GM12878 (cell line): ENCODE results near the gene SECTM1. TPM values are rescaled to one million over a fixed set of nuclear protein-coding genes. Genes with fewer than 3 reads are reported as not detected.

Experiments
- ATAC-seq: fragments of 200-7000 bp; cut with Tn5 transposase; 3 replicates; pipeline ENCODE4 v1.9.1; 2020; ENCODE audit warnings: mild to moderate bottlenecking, moderate library complexity
- BruUV-seq: library from RNA; stranded (reverse); fragments of 400-500 nt; replicated peaks from 2 replicates; lab custom pipeline; 2021; lab: Mats Ljungman, UMichigan
- CTCF ChIA-PET: fragments of 300-600 bp; sonication (Branson Sonifier 250); formaldehyde crosslinking; extraction: SDS; loops from one replicate; lab custom pipeline; 2021; ENCODE audit warnings: inconsistent platforms; lab: Yijun Ruan, JAX
- POLR2A ChIA-PET: fragments of 350-600 bp; formaldehyde crosslinking; extraction: SDS; loops from one replicate; lab custom pipeline; 2021; ENCODE audit warnings: inconsistent platforms; lab: Charles Lee
- RAD21 ChIA-PET: fragments of 300-600 bp; sonication (Branson Sonifier 250); formaldehyde crosslinking; loops from one replicate; lab custom pipeline; 2023; ENCODE audit warnings: antibody characterized with exemption; ENCODE audit not compliant: unreplicated experiment; lab: Charles Lee
- SMC1A ChIA-PET: fragments of 300-600 bp; sonication (Branson Sonifier 250); formaldehyde crosslinking; loops from one replicate; lab custom pipeline; 2023; ENCODE audit not compliant: unreplicated experiment, uncharacterized antibody; lab: Charles Lee
- DNase-seq: peaks from one replicate; pipeline ENCODE4 v3.0.0-alpha.2; 2011; ENCODE audit warnings: low read depth, low spot score
- FAIRE-seq: peaks from 3 replicates; lab custom pipeline; 2011; peaks lifted over from hg19 to GRCh38; lab: Jason Lieb, UNC
- H2AFZ ChIP-seq: 2 replicates; pipeline ENCODE4 v1.6.0; 2011; ENCODE audit warnings: low read depth, low read length, control low read depth; ENCODE audit not compliant: control insufficient read depth
- H3K27ac ChIP-seq: 2 replicates; pipeline ENCODE4 v1.5.1; 2011; ENCODE audit warnings: control low read depth; ENCODE audit not compliant: control insufficient read depth, insufficient read depth
- H3K27me3 ChIP-seq, 2 experiments: replicated peaks in 1 of 2; 2 replicates each; pipeline versions ENCODE4 v1.6.0 to v1.6.1; 2011; ENCODE audit warnings: low read length in 1 of 2; ENCODE audit not compliant: control insufficient read depth in 2 of 2, insufficient read depth in 2 of 2
- H3K36me3 ChIP-seq, 2 experiments: 2 replicates each; pipeline ENCODE4 v1.5.1; 2011; ENCODE audit warnings: low read length in 1 of 2; ENCODE audit not compliant: control insufficient read depth in 2 of 2, insufficient read depth in 2 of 2
- H3K4me1 ChIP-seq: 2 replicates; pipeline ENCODE4 v1.6.1; 2011; ENCODE audit warnings: mild to moderate bottlenecking, low read length, moderate library complexity, mixed read lengths; ENCODE audit not compliant: control insufficient read depth, insufficient read depth
- H3K4me2 ChIP-seq: 2 replicates; pipeline ENCODE4 v1.6.0; 2011; ENCODE audit warnings: control low read depth; ENCODE audit not compliant: control insufficient read depth, insufficient read depth
- H3K4me3 ChIP-seq: fragments of 200-600 bp; sonication (generic); 2 replicates; pipeline ENCODE4 v1.5.1; 2016
- H3K79me2 ChIP-seq: 2 replicates; pipeline ENCODE4 v1.6.0; 2011; ENCODE audit warnings: low read length; ENCODE audit not compliant: control insufficient read depth, insufficient read depth
- H3K9ac ChIP-seq: 2 replicates; pipeline ENCODE4 v1.8.0; 2011; ENCODE audit warnings: low read length, control low read depth, mixed read lengths; ENCODE audit not compliant: control insufficient read depth, insufficient read depth
- H3K9me3 ChIP-seq: replicated peaks from 3 replicates; pipeline ENCODE4 v1.5.1; 2011; ENCODE audit warnings: mild to moderate bottlenecking, low read length; ENCODE audit not compliant: control insufficient read depth, insufficient read depth
- H4K20me1 ChIP-seq: 2 replicates; pipeline ENCODE4 v1.6.0; 2011; ENCODE audit not compliant: control insufficient read depth, insufficient read depth
- CBX5 ChIP-seq: sonication (generic); IDR thresholded peaks from 2 replicates; pipeline ENCODE4 v1.6.1; 2016; ENCODE audit warnings: low read depth, moderate library complexity, mild to moderate bottlenecking, inconsistent platforms
- CHD2 ChIP-seq: IDR thresholded peaks from 2 replicates; pipeline ENCODE4 v1.6.1; 2011; ENCODE audit warnings: low read depth, low read length, improper control_type of control experiment, borderline replicate concordance
- EP300 ChIP-seq, 2 experiments: fragments of 150-350 bp in 1 of 2; IDR thresholded peaks; 2 replicates each; pipeline ENCODE4 v1.6.1; 2011 to 2012; ENCODE audit warnings: low read depth in 2 of 2, low read length in 2 of 2, borderline replicate concordance in 1 of 2, improper control_type of control experiment in 1 of 2, inconsistent platforms in 1 of 2; ENCODE audit not compliant: control insufficient read depth in 1 of 2
- FOXM1 ChIP-seq: IDR thresholded peaks from 2 replicates; pipeline ENCODE4 v1.6.1; 2012; ENCODE audit warnings: low read depth, mild to moderate bottlenecking, inconsistent platforms, low read length, moderate library complexity
- MYC ChIP-seq: IDR thresholded peaks from 2 replicates; pipeline ENCODE4 v1.6.1; 2011; ENCODE audit warnings: mild to moderate bottlenecking, low read length, moderate library complexity, inconsistent platforms; ENCODE audit not compliant: insufficient read depth, insufficient replicate concordance, insufficient read length, severe bottlenecking
- NR2C1 ChIP-seq: fragments of 450-650 bp; IDR thresholded peaks from 2 replicates; pipeline ENCODE4 v1.6.1; 2017; ENCODE audit warnings: antibody characterized with exemption, mild to moderate bottlenecking, moderate library complexity
- POLR2A ChIP-seq: IDR thresholded peaks from 2 replicates; pipeline ENCODE4 v1.6.1; 2011; ENCODE audit warnings: low read depth, mild to moderate bottlenecking, low read length
- SIX5 ChIP-seq: IDR thresholded peaks from 2 replicates; pipeline ENCODE4 v1.6.1; 2011; ENCODE audit warnings: mild to moderate bottlenecking, low read depth, low read length, moderate library complexity; ENCODE audit not compliant: severe bottlenecking
- SMAD1 ChIP-seq: fragments of 450-650 bp; IDR thresholded peaks from 2 replicates; pipeline ENCODE4 v1.6.1; 2018; ENCODE audit warnings: mild to moderate bottlenecking, low read depth; ENCODE audit not compliant: partially characterized antibody
- SP1 ChIP-seq: IDR thresholded peaks from one replicate; pipeline ENCODE4 v1.6.1; 2011; ENCODE audit warnings: low read depth, low read length
- SRF ChIP-seq, 2 experiments: IDR thresholded peaks; 2 replicates each; pipeline ENCODE4 v1.6.1; 2011; ENCODE audit warnings: low read depth in 2 of 2, low read length in 2 of 2, mild to moderate bottlenecking in 1 of 2, moderate library complexity in 1 of 2
- YY1 ChIP-seq: IDR thresholded peaks from 2 replicates; pipeline ENCODE4 v1.6.1; 2011; ENCODE audit warnings: low read depth, mild to moderate bottlenecking, low read length
- ZNF207 ChIP-seq: fragments of 450-650 bp; IDR thresholded peaks from 2 replicates; pipeline ENCODE4 v1.6.1; 2014; ENCODE audit warnings: antibody characterized with exemption, mild to moderate bottlenecking, borderline replicate concordance
- ZNF384 ChIP-seq: IDR thresholded peaks from 2 replicates; pipeline ENCODE4 v1.6.1; 2012; ENCODE audit warnings: low read depth, mild to moderate bottlenecking, low read length, improper control_type of control experiment, borderline replicate concordance
- WGBS: methylation state at CpG from one replicate; pipeline ENCODE4 v1.1.6; 2016; ENCODE audit warnings: low lambda C conversion rate; ENCODE audit not compliant: insufficient replicate concordance, insufficient coverage; ENCODE audit errors: missing lambda C conversion rate; 5-methylcytosine and 5-hydroxymethylcytosine counted together
- in situ Hi-C: fragments of 300-500 bp; cut with MboI; formaldehyde crosslinking; loops from 9 replicates; pipeline ENCODE4 v1.14.3; 2018; ENCODE audit warnings: mixed read lengths
- intact Hi-C: fragments of 100-400 bp; cut with micrococcal nuclease; formaldehyde crosslinking; loops from one replicate; pipeline ENCODE4 v1.14.2; 2022; ENCODE audit not compliant: unreplicated experiment
- polyA plus RNA-seq, 11 experiments: library from polyadenylated mRNA; depleted of rRNA in 4 of 11; unstranded in 6 of 11; stranded (reverse) in 5 of 11; fragments of >200 nt; fragmentation: Nextera tagmentation in 4 of 11; fragmentation: Illumina TruSeq in 1 of 11; extraction: Ambion mirVana in 4 of 11; extraction: Trizol in 1 of 11; gene quantifications; 1 replicate in 1 of 11; 2 replicates in 10 of 11; pipeline versions ENCODE4 v1.2.1 to v1.2.3, GENCODE V29; 2011 to 2016; ENCODE audit warnings: inconsistent platforms in 2 of 11, missing spikeins in 2 of 11, low read depth in 1 of 11
- total RNA-seq, 4 experiments: library from RNA; depleted of rRNA in 3 of 4; stranded (reverse); fragments of >200 nt in 3 of 4; fragmentation: Illumina TruSeq in 1 of 4; extraction: Trizol in 1 of 4; gene quantifications; 2 replicates each; pipeline versions ENCODE4 v1.2.1 to v1.2.3, GENCODE V29; 2013 to 2021
- TF ChIP-seq, protein P1 (sequence below): fragments of 450-650 bp; IDR thresholded peaks from 2 replicates; pipeline ENCODE4 v1.6.1; 2017; ENCODE audit warnings: low read depth, mild to moderate bottlenecking, moderate library complexity
- TF ChIP-seq, protein P2 (sequence below): IDR thresholded peaks from 2 replicates; pipeline ENCODE4 v1.6.1; 2011; ENCODE audit warnings: low read depth, mild to moderate bottlenecking, low read length, moderate library complexity, borderline replicate concordance; ENCODE audit errors: extremely low read depth

Gene SECTM1
- total and polyA plus RNA-seq, 10 of the 15 experiments (the other 5 are each of a cell fraction or from before 2014, with no cell fraction given) = 0.10 to 0.13 (median 0.12) TPM; not detected in 7

DNA sequence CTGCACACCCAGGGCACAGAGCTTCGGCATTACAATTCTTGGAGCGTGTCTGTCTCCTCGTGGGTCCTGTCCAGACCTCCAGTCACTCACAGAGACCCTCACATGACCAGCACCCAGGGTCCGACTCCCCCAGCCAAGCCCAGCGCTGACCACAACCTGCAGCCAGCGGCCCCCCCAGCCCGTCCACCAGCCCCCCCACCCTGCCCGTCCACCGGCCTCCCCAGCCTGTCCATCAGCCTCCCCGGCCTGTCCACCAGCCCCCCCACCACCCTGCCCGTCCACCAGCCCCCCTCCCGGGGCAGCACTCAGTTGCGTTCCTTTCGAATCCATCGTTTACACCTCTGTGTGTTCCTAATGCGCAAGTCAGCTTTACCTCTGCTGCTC, 5.8 kb downstream of the SECTM1 start:
- Histone ChIP-seq H4K20me1 (no peaks in the 10 kb centered on the region), H2AFZ (no peak overlapping the region), H3K79me2 (no peaks in the 10 kb centered on the region), H3K9ac (no peak overlapping the region), H3K9me3 (no peaks in the 10 kb centered on the region; the same call in 2 of the 3 replicates), H3K4me2 (no peak overlapping the region), H3K36me3 (no peaks in the 10 kb centered on the region), H3K4me1 (no peaks in the 10 kb centered on the region; the same call in 1 of the 2 replicates), H3K27me3 (peaks cover 1 to 2% of the 10 kb centered on the region in 2 experiments; a peak in 2 of 4 replicates), H3K27ac (no peak overlapping the region), H3K4me3 (no peak overlapping the region)
- CTCF ChIA-PET = no interaction called here
- no peak for FAIRE-seq
- intact Hi-C loops (no loop called here), in situ Hi-C loops (no loop called here)
- no peak for DNase-seq
- RAD21 ChIA-PET = no interaction called here
- SMC1A ChIA-PET = no interaction called here
- ATAC-seq = no peak
- WGBS = 45% methylated on average over 8 of the region's 16 CpGs
- POLR2A ChIA-PET = no interaction called here
- no TSS peak for BruUV-seq
- TF ChIP-seq MYC = no peak
- TF ChIP-seq FOXM1 = no peak
- TF ChIP-seq SP1 = no peak
- TF ChIP-seq NR2C1 = no peak
- TF ChIP-seq ZNF384 = no peak
- no peak for TF ChIP-seq EP300 (IDR thresholded peaks at IDR 0.05; ENCODE audit: borderline replicate concordance in 1 of 2, control insufficient read depth in 1 of 2, low read depth in 2 of 2, low read length in 2 of 2)

- FAIRE-seq (no peak), ATAC-seq (no peak), DNase-seq (no peak)
- H3K36me3 ChIP-seq = no peaks in the 10 kb centered on the region
- no TSS peak for BruUV-seq
- no peaks in the 10 kb centered on the region; the same call in 2 of the 3 replicates for H3K9me3 ChIP-seq
- H3K4me3 ChIP-seq = no peak overlapping the region
- 65% methylated on average over 15 of the region's 15 CpGs for WGBS
- no peak overlapping the region for H2AFZ ChIP-seq
- ChIA-PET RAD21 (interaction anchor here (1.0 kb wide), 1 partner anchor 13 kb away, joined by 3 read pairs; no protein-coding TSS in a partner anchor), CTCF (no interaction called here), POLR2A (no interaction called here), SMC1A (no interaction called here)
- no peak overlapping the region for H3K9ac ChIP-seq
- no peaks in the 10 kb centered on the region; the same call in 1 of the 2 replicates for H3K4me1 ChIP-seq
- H4K20me1 ChIP-seq = no peaks in the 10 kb centered on the region
- in situ Hi-C loops (no loop called here), intact Hi-C loops (no loop called here)
- no peaks in the 10 kb centered on the region for H3K79me2 ChIP-seq
- H3K27ac ChIP-seq = no peak overlapping the region
- peaks cover 0 to under 1% of the 10 kb centered on the region in 2 experiments; a peak in 2 of 4 replicates for H3K27me3 ChIP-seq
- H3K4me2 ChIP-seq = no peak overlapping the region
- TF ChIP-seq SRF (IDR thresholded peaks at IDR 0.05; ENCODE audit: low read depth in 2 of 2, low read length in 2 of 2) (no peak), SIX5 (no peak), CBX5 (no peak), SMAD1 (no peak), POLR2A (no peak), YY1 (no peak), ZNF207 (no peak), CHD2 (no peak)
- TF ChIP-seq, protein P1, sequence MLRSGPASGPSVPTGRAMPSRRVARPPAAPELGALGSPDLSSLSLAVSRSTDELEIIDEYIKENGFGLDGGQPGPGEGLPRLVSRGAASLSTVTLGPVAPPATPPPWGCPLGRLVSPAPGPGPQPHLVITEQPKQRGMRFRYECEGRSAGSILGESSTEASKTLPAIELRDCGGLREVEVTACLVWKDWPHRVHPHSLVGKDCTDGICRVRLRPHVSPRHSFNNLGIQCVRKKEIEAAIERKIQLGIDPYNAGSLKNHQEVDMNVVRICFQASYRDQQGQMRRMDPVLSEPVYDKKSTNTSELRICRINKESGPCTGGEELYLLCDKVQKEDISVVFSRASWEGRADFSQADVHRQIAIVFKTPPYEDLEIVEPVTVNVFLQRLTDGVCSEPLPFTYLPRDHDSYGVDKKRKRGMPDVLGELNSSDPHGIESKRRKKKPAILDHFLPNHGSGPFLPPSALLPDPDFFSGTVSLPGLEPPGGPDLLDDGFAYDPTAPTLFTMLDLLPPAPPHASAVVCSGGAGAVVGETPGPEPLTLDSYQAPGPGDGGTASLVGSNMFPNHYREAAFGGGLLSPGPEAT = no peak
- TF ChIP-seq, protein P2, sequence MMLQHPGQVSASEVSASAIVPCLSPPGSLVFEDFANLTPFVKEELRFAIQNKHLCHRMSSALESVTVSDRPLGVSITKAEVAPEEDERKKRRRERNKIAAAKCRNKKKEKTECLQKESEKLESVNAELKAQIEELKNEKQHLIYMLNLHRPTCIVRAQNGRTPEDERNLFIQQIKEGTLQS = no peak
Observed at GRCh38 chr17:82327289-82327688, 6.3 kb downstream of the SECTM1 start.
